ENCODE data around the gene DSCAML1. TPM values are rescaled to one million over a fixed set of nuclear protein-coding genes. Genes with fewer than 3 reads are reported as not detected.

Gene DSCAML1
- total RNA-seq, 1 donor from 2014 or later, result not detected

GRCh38 chr11:117733316-117733715, 63.7 kb downstream of the DSCAML1 start:
- H3K36me3 ChIP-seq, result no peaks in the 10 kb centered on the region
- no peaks in the 10 kb centered on the region for H3K9me3 ChIP-seq
- no peaks in the 10 kb centered on the region for H3K4me1 ChIP-seq
- H3K27me3 ChIP-seq, result no peaks in the 10 kb centered on the region
- H3K27ac ChIP-seq, result no peak overlapping the region
- H3K4me3 ChIP-seq, result no peak overlapping the region
- no peak for DNase-seq (ENCODE audit: low spot score in 2 of 2)
- no peak for TF ChIP-seq CTCF (IDR thresholded peaks at IDR 0.05)
- intact Hi-C loops (cut with DNase I), result no loop called here

GRCh38 chr11:117731722-117732290, 65.2 kb downstream of the DSCAML1 start:
- no peak overlapping the region for H3K4me3 ChIP-seq
- no peak overlapping the region for H3K27ac ChIP-seq
- H3K9me3 ChIP-seq, result no peaks in the 10 kb centered on the region
- intact Hi-C loops (cut with DNase I), result no loop called here
- TF ChIP-seq CTCF (IDR thresholded peaks at IDR 0.05), result no peak
- H3K4me1 ChIP-seq, result no peaks in the 10 kb centered on the region
- H3K36me3 ChIP-seq, result no peaks in the 10 kb centered on the region
- H3K27me3 ChIP-seq, result no peaks in the 10 kb centered on the region
- DNase-seq (ENCODE audit: low spot score in 2 of 2), result no peak

GRCh38 chr11:117730208-117730800, 66.7 kb downstream of the DSCAML1 start:
- no peaks in the 10 kb centered on the region for H3K9me3 ChIP-seq
- H3K4me1 ChIP-seq, result no peaks in the 10 kb centered on the region
- DNase-seq (ENCODE audit: low spot score in 2 of 2), result no peak
- H3K27ac ChIP-seq, result no peak overlapping the region
- intact Hi-C loops (cut with DNase I), result no loop called here
- H3K4me3 ChIP-seq, result no peak overlapping the region
- H3K27me3 ChIP-seq, result no peaks in the 10 kb centered on the region
- H3K36me3 ChIP-seq, result no peaks in the 10 kb centered on the region
- no peak for TF ChIP-seq CTCF (IDR thresholded peaks at IDR 0.05)

- no peak for DNase-seq (ENCODE audit: low spot score in 2 of 2)
- no peak overlapping the region for H3K27ac ChIP-seq
- no peaks in the 10 kb centered on the region for H3K36me3 ChIP-seq
- no peak overlapping the region for H3K4me3 ChIP-seq
- no peaks in the 10 kb centered on the region for H3K4me1 ChIP-seq
- TF ChIP-seq CTCF (IDR thresholded peaks at IDR 0.05), result no peak
- intact Hi-C loops (cut with DNase I), result no loop called here
- no peaks in the 10 kb centered on the region for H3K9me3 ChIP-seq
- H3K27me3 ChIP-seq, result no peaks in the 10 kb centered on the region
Measured at GRCh38 chr11:117725048-117725734, 71.8 kb downstream of the DSCAML1 start.

- no peak for DNase-seq (ENCODE audit: low spot score in 2 of 2)
- H3K4me3 ChIP-seq, result no peak overlapping the region
- intact Hi-C loops (cut with DNase I), result no loop called here
- no peaks in the 10 kb centered on the region for H3K36me3 ChIP-seq
- no peak overlapping the region for H3K27ac ChIP-seq
- no peaks in the 10 kb centered on the region for H3K4me1 ChIP-seq
- no peaks in the 10 kb centered on the region for H3K27me3 ChIP-seq
- no peak for TF ChIP-seq CTCF (IDR thresholded peaks at IDR 0.05)
- H3K9me3 ChIP-seq, result no peaks in the 10 kb centered on the region
Measured at GRCh38 chr11:117724621-117725020, 72.4 kb downstream of the DSCAML1 start.

All from ascending aorta (tissue), 2 donors.